Smooth muscle cell (in vitro differentiated cells): ENCODE measurements around the gene TBX5. TPM values are rescaled to one million over a fixed set of nuclear protein-coding genes. Genes with fewer than 3 reads are reported as not detected.

ENCODE experiments used
- DNase-seq: peaks from one replicate; lab custom pipeline; 2025; ENCODE audit not compliant: unreplicated experiment; lab: John Stamatoyannopoulos, UW
- H2AFZ ChIP-seq: fragments of 200-600 bp; sonication (generic); 2 replicates; pipeline ENCODE4 v1.6.0; 2016; ENCODE audit warnings: antibody characterized with exemption, low read depth, mild to moderate bottlenecking
- H3F3A ChIP-seq: fragments of 200-600 bp; sonication (generic); 2 replicates; pipeline ENCODE4 v1.6.0; 2017; ENCODE audit warnings: antibody characterized with exemption, low read depth
- H3K27ac ChIP-seq: fragments of 200-600 bp; sonication (generic); 2 replicates; pipeline ENCODE4 v1.5.1; 2016; ENCODE audit warnings: low read depth, mild to moderate bottlenecking
- H3K27me3 ChIP-seq: fragments of 200-600 bp; sonication (generic); 2 replicates; pipeline ENCODE4 v1.6.1; 2016; ENCODE audit warnings: low read depth, mild to moderate bottlenecking
- H3K36me3 ChIP-seq: fragments of 200-600 bp; sonication (generic); 2 replicates; pipeline ENCODE4 v1.5.1; 2016; ENCODE audit warnings: low read depth
- H3K4me1 ChIP-seq: fragments of 200-600 bp; sonication (generic); 2 replicates; pipeline ENCODE4 v1.5.1; 2016; ENCODE audit warnings: low read depth
- H3K4me2 ChIP-seq: fragments of 200-600 bp; sonication (generic); 2 replicates; pipeline ENCODE4 v1.6.0; 2016; ENCODE audit warnings: mild to moderate bottlenecking
- H3K4me3 ChIP-seq: fragments of 200-600 bp; sonication (generic); 2 replicates; pipeline ENCODE4 v1.5.1; 2016; ENCODE audit warnings: mild to moderate bottlenecking
- H3K79me2 ChIP-seq: fragments of 200-600 bp; sonication (generic); 2 replicates; pipeline ENCODE4 v1.6.0; 2016; ENCODE audit warnings: low read depth, mild to moderate bottlenecking
- H3K9ac ChIP-seq: fragments of 200-600 bp; sonication (generic); 2 replicates; pipeline ENCODE4 v1.6.0; 2016; ENCODE audit warnings: low read depth
- H3K9me3 ChIP-seq: fragments of 200-600 bp; sonication (generic); replicated peaks from 2 replicates; pipeline ENCODE4 v1.5.1; 2016; ENCODE audit warnings: low read depth
- H4K20me1 ChIP-seq: fragments of 200-600 bp; sonication (generic); 2 replicates; pipeline ENCODE4 v1.6.0; 2016; ENCODE audit warnings: low read depth
- WGBS: methylation state at CpG from one replicate; pipeline ENCODE4 v1.1.7; 2016; ENCODE audit warnings: low lambda C conversion rate; 5-methylcytosine and 5-hydroxymethylcytosine counted together
- polyA plus RNA-seq: library from polyadenylated mRNA; unstranded; fragments of >200 nt; fragmentation: Nextera tagmentation; extraction: Ambion mirVana; gene quantifications from 2 replicates; pipeline ENCODE4 v1.2.1, GENCODE V29; 2016
- total RNA-seq: library from RNA; depleted of rRNA; stranded (reverse); fragments of >200 nt; gene quantifications from 2 replicates; pipeline ENCODE4 v1.2.3, GENCODE V29; 2014
- TF ChIP-seq, protein P1 (sequence below): fragments of 200-600 bp; sonication (generic); IDR thresholded peaks from 2 replicates; pipeline ENCODE4 v1.5.1; 2017; ENCODE audit warnings: borderline replicate concordance, mild to moderate bottlenecking, antibody characterized with exemption; ENCODE audit not compliant: insufficient read depth, poor library complexity, severe bottlenecking

TBX5 gene
- total and polyA plus RNA-seq, 2 experiments from 2014 or later, result not detected

DNA sequence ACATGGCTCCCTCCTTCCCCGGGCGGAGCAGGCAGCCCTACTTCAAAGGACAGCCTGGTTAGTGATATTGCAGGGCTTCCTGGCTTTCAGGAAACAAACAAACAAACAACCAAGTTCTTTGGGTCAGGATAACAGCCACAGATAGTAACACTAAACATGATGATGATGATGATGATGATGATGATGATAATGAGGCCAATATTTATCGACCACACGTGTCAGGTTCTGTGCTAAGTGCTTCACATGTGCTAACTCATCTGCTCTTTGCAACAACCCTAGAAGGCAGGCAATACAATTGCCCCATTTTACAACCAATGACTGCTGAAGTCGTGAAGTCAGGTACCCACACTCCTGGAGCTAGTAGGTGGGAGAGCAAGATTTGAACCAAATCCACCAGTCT, 44.1 kb upstream of the TBX5 start:
- no peak for DNase-seq
- H4K20me1 ChIP-seq, result no peaks in the 10 kb centered on the region
- no peak overlapping the region for H3K27ac ChIP-seq
- no peaks in the 10 kb centered on the region for H3K79me2 ChIP-seq
- no peak overlapping the region for H3K4me2 ChIP-seq
- TF ChIP-seq, protein P1, sequence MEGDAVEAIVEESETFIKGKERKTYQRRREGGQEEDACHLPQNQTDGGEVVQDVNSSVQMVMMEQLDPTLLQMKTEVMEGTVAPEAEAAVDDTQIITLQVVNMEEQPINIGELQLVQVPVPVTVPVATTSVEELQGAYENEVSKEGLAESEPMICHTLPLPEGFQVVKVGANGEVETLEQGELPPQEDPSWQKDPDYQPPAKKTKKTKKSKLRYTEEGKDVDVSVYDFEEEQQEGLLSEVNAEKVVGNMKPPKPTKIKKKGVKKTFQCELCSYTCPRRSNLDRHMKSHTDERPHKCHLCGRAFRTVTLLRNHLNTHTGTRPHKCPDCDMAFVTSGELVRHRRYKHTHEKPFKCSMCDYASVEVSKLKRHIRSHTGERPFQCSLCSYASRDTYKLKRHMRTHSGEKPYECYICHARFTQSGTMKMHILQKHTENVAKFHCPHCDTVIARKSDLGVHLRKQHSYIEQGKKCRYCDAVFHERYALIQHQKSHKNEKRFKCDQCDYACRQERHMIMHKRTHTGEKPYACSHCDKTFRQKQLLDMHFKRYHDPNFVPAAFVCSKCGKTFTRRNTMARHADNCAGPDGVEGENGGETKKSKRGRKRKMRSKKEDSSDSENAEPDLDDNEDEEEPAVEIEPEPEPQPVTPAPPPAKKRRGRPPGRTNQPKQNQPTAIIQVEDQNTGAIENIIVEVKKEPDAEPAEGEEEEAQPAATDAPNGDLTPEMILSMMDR, result no peak
- no peaks in the 10 kb centered on the region for H3K4me1 ChIP-seq
- peaks cover 99% of the 10 kb centered on the region for H3K27me3 ChIP-seq
- no peak overlapping the region for H3K4me3 ChIP-seq
- no peaks in the 10 kb centered on the region for H3K36me3 ChIP-seq
- no peak overlapping the region for H3K9ac ChIP-seq
- H2AFZ ChIP-seq, result no peak overlapping the region
- H3K9me3 ChIP-seq, result no peaks in the 10 kb centered on the region
- WGBS, result 31% methylated on average over 5 of the region's 5 CpGs
- no peaks in the 10 kb centered on the region for H3F3A ChIP-seq

DNA sequence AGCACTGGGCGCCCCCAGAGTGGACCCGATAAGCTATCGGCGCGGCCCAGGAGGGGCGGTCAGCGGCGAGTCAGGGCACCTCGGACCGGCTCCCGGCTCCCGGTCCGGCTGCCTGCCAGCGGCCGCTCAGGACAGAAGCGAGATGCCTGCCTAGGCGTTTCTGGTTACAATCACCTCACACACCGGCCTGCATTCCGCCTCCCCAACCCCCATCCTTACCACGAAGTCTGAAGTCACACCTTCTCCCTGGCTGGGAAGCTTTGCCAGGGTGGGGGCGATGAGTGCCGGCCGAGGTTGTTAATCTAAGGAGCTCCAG, 42.6 kb upstream of the TBX5 start:
- Histone ChIP-seq H3F3A (no peaks in the 10 kb centered on the region), H3K27ac (no peak overlapping the region), H3K36me3 (no peaks in the 10 kb centered on the region), H3K4me1 (peaks cover 5% of the 10 kb centered on the region), H3K27me3 (peaks cover 99% of the 10 kb centered on the region), H2AFZ (no peak overlapping the region), H3K9ac (no peak overlapping the region), H3K79me2 (no peaks in the 10 kb centered on the region), H4K20me1 (no peaks in the 10 kb centered on the region), H3K9me3 (no peaks in the 10 kb centered on the region), H3K4me3 (no peak overlapping the region), H3K4me2 (no peak overlapping the region)
- TF ChIP-seq, protein P1, result no peak
- DNase-seq, result no peak
- 2% methylated on average over 23 of the region's 23 CpGs for WGBS

DNA sequence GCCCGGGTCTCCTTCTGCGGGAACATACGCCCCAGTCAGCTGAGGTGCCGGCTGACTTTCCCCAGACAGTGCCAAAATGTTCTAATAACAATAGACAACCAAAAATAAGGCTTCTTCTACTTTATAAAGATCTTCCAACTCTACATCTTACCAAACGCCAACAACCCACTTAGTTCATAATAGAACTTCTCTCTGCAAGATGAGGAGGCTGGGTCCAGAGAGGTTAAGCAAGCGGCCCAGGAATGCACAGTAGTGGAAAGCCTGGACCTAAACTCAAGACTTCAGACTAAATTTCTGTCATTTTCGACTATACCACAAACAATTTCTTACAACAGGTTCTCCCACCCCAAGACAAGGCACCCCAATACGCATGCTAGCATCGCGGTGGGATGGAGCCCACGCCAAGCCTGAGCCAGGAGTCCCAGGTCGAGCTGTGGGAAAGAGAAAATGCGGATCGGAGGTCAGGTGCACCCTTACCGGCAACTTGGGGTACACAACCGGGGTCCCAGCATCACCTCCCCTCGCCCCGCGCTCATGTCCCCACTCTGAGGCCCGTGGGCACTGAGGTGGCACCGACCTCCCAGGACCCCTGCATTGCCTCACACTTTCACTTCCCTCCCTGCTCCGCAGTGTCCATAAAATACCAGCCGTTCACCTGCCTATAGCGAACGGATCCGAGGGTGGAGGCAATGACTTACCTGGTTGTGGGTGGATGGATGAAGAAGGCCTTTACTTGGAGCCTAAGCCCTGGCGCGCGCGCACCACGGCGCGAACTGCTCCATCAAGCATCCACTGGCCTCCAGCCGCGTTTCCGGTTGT, 42.1 kb upstream of the TBX5 start:
- TF ChIP-seq, protein P1, result no peak
- no peak overlapping the region for H3K4me2 ChIP-seq
- no peaks in the 10 kb centered on the region for H3K36me3 ChIP-seq
- 17% methylated on average over 36 of the region's 36 CpGs for WGBS
- H3F3A ChIP-seq, result no peaks in the 10 kb centered on the region
- H3K79me2 ChIP-seq, result no peaks in the 10 kb centered on the region
- no peak overlapping the region for H3K27ac ChIP-seq
- no peak overlapping the region for H2AFZ ChIP-seq
- H3K27me3 ChIP-seq, result peaks cover 100% of the 10 kb centered on the region
- peaks cover 6% of the 10 kb centered on the region for H3K4me1 ChIP-seq
- no peaks in the 10 kb centered on the region for H4K20me1 ChIP-seq
- no peaks in the 10 kb centered on the region for H3K9me3 ChIP-seq
- no peak overlapping the region for H3K4me3 ChIP-seq
- H3K9ac ChIP-seq, result no peak overlapping the region
- no peak for DNase-seq

DNA sequence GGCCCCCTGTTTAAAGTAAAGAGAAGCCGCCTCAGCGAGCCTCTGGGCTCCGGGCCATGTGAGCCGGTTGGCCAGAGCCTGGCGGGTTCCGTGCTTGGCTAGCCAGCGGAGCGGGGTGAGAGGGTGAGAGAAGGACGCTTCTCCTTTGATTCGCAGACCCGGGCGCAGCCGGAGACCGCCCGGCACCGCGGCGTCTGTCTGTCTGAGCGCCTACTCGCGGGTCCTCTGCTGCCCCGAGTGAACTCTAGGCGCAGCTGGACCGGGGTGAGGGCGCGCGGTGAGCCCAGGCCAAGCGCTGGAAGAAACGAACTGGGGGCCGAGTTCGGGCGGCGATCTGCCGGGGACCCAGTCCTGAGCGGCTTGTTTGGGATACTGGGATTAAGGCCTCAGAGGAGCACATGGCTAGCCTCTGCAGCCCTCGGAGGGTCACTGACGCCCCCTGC, 41.4 kb upstream of the TBX5 start:
- H3F3A ChIP-seq, result no peaks in the 10 kb centered on the region
- H3K4me3 ChIP-seq, result no peak overlapping the region
- H3K27me3 ChIP-seq, result peaks cover 100% of the 10 kb centered on the region
- no peaks in the 10 kb centered on the region for H4K20me1 ChIP-seq
- TF ChIP-seq, protein P1, result no peak
- H3K9me3 ChIP-seq, result no peaks in the 10 kb centered on the region
- no peaks in the 10 kb centered on the region for H3K36me3 ChIP-seq
- no peak overlapping the region for H3K9ac ChIP-seq
- H3K4me1 ChIP-seq, result peaks cover 6% of the 10 kb centered on the region
- H2AFZ ChIP-seq, result no peak overlapping the region
- no peaks in the 10 kb centered on the region for H3K79me2 ChIP-seq
- no peak overlapping the region for H3K4me2 ChIP-seq
- DNase-seq, result no peak
- 5% methylated on average over 37 of the region's 37 CpGs for WGBS
- H3K27ac ChIP-seq, result no peak overlapping the region
